ENCODE data around the gene PHEX.

DNA sequence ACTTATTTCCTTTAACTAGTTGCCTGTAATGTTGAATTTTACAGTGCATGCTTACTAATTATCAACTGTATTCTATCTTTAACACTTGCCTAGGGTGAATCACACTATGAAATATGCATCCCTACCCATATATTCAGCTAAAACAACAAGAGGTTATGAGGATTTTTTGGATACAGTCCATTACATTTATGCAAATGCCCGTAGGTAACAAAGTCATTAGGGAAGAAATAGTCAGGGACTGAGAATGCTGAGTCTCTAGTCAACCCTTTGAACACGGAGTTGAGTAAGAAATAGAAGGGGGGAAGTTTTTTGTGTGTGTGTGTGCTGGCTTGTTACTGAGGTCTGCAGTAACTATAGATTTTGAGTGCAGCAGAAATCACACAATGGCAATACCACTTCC lies 214.5 kb downstream of the PHEX start:
- TF ChIP-seq NFIC (IDR thresholded peaks at IDR 0.05): no peak
- TF ChIP-seq, protein P1, sequence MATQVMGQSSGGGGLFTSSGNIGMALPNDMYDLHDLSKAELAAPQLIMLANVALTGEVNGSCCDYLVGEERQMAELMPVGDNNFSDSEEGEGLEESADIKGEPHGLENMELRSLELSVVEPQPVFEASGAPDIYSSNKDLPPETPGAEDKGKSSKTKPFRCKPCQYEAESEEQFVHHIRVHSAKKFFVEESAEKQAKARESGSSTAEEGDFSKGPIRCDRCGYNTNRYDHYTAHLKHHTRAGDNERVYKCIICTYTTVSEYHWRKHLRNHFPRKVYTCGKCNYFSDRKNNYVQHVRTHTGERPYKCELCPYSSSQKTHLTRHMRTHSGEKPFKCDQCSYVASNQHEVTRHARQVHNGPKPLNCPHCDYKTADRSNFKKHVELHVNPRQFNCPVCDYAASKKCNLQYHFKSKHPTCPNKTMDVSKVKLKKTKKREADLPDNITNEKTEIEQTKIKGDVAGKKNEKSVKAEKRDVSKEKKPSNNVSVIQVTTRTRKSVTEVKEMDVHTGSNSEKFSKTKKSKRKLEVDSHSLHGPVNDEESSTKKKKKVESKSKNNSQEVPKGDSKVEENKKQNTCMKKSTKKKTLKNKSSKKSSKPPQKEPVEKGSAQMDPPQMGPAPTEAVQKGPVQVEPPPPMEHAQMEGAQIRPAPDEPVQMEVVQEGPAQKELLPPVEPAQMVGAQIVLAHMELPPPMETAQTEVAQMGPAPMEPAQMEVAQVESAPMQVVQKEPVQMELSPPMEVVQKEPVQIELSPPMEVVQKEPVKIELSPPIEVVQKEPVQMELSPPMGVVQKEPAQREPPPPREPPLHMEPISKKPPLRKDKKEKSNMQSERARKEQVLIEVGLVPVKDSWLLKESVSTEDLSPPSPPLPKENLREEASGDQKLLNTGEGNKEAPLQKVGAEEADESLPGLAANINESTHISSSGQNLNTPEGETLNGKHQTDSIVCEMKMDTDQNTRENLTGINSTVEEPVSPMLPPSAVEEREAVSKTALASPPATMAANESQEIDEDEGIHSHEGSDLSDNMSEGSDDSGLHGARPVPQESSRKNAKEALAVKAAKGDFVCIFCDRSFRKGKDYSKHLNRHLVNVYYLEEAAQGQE (IDR thresholded peaks at IDR 0.05; ENCODE audit: low read depth): no peak
- no peak for TF ChIP-seq EGR1 (IDR thresholded peaks at IDR 0.05)
- TF ChIP-seq YY1 (IDR thresholded peaks at IDR 0.05; ENCODE audit: low read depth): no peak
- TF ChIP-seq CEBPB (IDR thresholded peaks at IDR 0.05): no peak
- TF ChIP-seq CREB1 (IDR thresholded peaks at IDR 0.05; ENCODE audit: low read depth): no peak
- TF ChIP-seq TAF1 (IDR thresholded peaks at IDR 0.05; ENCODE audit: low read depth): no peak
- no peak for TF ChIP-seq EP300 (IDR thresholded peaks at IDR 0.05; ENCODE audit: borderline replicate concordance)
- TF ChIP-seq ZBTB7A (IDR thresholded peaks at IDR 0.05; ENCODE audit: low read depth): no peak
- no peak for TF ChIP-seq TEAD4 (IDR thresholded peaks at IDR 0.05)
- TF ChIP-seq FOXM1 (IDR thresholded peaks at IDR 0.05; ENCODE audit: borderline replicate concordance, low read depth): no peak
- TF ChIP-seq RAD21 (IDR thresholded peaks at IDR 0.05; ENCODE audit: low read depth): no peak
- TF ChIP-seq, protein P2, sequence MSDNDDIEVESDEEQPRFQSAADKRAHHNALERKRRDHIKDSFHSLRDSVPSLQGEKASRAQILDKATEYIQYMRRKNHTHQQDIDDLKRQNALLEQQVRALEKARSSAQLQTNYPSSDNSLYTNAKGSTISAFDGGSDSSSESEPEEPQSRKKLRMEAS (IDR thresholded peaks at IDR 0.05): no peak
- TF ChIP-seq, protein P3, sequence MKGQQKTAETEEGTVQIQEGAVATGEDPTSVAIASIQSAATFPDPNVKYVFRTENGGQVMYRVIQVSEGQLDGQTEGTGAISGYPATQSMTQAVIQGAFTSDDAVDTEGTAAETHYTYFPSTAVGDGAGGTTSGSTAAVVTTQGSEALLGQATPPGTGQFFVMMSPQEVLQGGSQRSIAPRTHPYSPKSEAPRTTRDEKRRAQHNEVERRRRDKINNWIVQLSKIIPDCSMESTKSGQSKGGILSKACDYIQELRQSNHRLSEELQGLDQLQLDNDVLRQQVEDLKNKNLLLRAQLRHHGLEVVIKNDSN (IDR thresholded peaks at IDR 0.05): no peak

Data from Ishikawa (cell line).